Erythroblast (primary cell): ENCODE measurements around the gene AGAP2.

Source experiments
- GATA1 ChIP-seq: IDR thresholded peaks from 2 replicates; pipeline ENCODE4 v1.6.1; 2011; ENCODE audit warnings: low read depth, mild to moderate bottlenecking, control low read depth, low read length, moderate library complexity
- POLR2A ChIP-seq: IDR thresholded peaks from 2 replicates; pipeline ENCODE4 v1.6.1; 2011; ENCODE audit warnings: mild to moderate bottlenecking, low read length

DNA sequence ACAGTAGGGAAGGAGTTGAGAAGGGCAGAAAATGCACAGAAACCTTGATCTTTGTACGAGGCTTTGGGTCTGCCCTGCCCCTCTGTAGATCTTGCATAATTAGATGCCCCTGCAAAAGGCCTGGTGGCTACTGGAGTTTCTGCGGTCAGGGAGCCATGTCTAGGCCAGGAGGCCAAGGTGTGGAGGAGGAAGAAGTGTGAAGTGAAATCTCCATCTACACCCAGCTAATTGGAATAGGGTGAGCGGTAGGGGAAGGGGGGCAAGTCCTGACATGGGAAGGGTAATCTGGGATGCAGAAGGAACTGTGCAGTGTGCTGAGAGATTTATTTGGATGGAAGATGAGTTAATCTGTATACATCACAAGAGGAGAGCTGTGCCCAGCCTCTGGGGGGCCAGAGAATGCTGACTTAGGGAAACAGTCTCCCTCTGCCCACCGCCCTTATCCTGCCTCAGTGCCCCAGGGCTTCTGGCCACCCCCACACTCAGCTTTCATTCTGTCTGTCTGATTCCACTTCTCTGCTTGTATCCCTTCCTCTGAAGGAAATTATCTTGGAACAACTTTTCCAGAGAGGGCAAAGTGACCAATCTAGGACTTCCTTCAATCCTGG is 23.0 kb upstream of the AGAP2 start:
- TF ChIP-seq POLR2A = no peak
- no peak for TF ChIP-seq GATA1
